GM19043 (cell line): Measurements from ENCODE around the gene ANXA2.

Source experiments
- ATAC-seq: cut with Tn5 transposase; IDR thresholded peaks from one replicate; pipeline ENCODE4 v1.9.1; 2021; ENCODE audit warnings: low read depth; ENCODE audit not compliant: unreplicated experiment

ANXA2 gene

GRCh38 chr15:60315878-60316277 is 81.9 kb downstream of the ANXA2 start:
- ATAC-seq: no peak

GRCh38 chr15:60313906-60314305 is 83.9 kb downstream of the ANXA2 start:
- no peak for ATAC-seq

DNA sequence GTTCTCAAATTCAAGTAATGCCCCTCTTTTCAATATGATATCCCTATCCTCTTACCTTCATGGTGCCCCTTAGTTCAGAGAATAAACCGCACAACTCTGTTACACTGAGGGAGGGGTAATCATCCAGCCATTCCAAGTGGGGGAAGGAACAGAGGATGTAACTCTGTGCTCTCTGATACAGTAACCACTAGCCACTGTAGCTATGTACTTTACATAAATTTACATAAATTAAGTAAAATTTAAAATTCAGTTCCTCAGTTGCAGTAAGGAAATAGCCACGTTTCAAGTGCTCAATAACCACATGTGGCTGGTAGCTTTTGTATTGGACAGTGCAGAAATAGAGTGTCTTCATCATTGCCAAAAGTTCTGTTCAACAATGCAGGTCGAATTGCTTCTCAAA is 90.8 kb downstream of the ANXA2 start:
- no peak for ATAC-seq

DNA sequence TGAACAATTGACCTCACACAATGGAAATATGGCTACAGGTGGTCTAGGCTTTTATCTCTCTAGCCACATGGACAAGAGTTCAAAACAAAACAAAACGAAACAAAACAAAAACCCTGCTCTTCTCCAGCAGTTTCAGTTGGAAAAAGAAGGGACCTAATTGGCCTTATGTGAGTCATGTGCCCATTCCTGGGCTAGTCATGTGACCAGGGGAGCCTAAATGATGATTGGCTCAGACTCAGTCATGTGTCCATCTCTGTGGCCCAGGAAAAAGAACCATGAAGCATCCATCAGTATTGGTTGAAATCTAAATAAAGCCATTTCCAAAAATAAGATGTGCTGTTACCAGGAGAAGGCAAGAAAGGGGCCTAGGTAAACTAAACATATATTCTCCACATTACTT is 96.8 kb downstream of the ANXA2 start:
- ATAC-seq: no peak

DNA sequence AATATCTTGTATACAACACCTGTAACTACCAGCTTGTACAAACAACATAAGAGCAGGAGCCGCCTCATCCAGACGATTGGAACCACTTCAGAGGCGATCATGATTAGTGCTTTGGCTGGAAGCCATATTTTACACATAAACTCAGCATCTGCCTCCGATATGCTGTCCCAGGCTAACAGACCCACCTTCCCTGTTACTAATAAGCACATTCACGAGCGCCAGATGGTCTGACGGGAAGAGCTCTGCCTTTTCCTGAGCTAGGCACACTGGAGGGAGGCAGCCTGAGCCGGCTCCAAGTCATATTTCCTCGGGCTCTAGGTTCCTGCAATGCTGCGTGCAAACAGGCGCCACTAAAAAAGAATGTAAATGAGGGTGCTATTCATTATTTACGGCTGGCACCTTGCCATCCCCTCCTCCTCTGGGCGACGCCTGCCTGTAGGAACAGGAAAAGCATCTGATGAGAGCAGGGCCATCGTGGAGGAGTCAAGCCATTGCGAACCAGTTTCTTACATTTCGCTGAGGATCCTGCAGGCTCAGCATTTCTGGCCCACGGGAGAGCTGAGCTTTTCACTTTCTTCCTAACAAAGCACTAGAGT is 98.2 kb downstream of the ANXA2 start:
- no peak for ATAC-seq
